Natural killer cell (primary cell): ENCODE measurements around the gene PTAR1. TPM values are rescaled to one million over a fixed set of nuclear protein-coding genes. Genes with fewer than 3 reads are reported as not detected.
A peak's percentile ranks its signal among the peaks of the same experiment; 100 is the strongest.

ENCODE experiments used
- ATAC-seq, 3 donors: fragments of 150-1000 bp in 2 of 3; fragments of 200-7000 bp in 1 of 3; cut with Tn5 transposase; 1 replicate in 1 of 3; 2 replicates in 2 of 3; pipeline ENCODE4 v1.10.0; 2021; ENCODE audit warnings: mild to moderate bottlenecking in 2 of 3, moderate library complexity in 2 of 3
- DNase-seq, 2 donors: peaks; one replicate each; pipeline versions ENCODE4 v3.0.0 to v3.0.0-alpha.2; 2013 to 2021; ENCODE audit warnings: mixed read lengths in 1 of 2
- H3K27ac ChIP-seq: one replicate; pipeline ENCODE4 v1.5.1; 2013; ENCODE audit warnings: mild to moderate bottlenecking, low read length
- H3K27me3 ChIP-seq: one replicate; pipeline ENCODE4 v1.6.1; 2013; ENCODE audit warnings: low read length; ENCODE audit not compliant: control insufficient read depth, insufficient read depth
- H3K36me3 ChIP-seq: one replicate; pipeline ENCODE4 v1.6.1; 2013; ENCODE audit warnings: low read length; ENCODE audit not compliant: control insufficient read depth, insufficient read depth
- H3K4me1 ChIP-seq: one replicate; pipeline ENCODE4 v1.6.1; 2013; ENCODE audit warnings: low read length; ENCODE audit not compliant: control insufficient read depth, insufficient read depth
- H3K4me3 ChIP-seq: one replicate; pipeline ENCODE4 v1.5.1; 2013; ENCODE audit warnings: low read length
- H3K9me3 ChIP-seq: one replicate; pipeline ENCODE4 v1.6.1; 2013; ENCODE audit warnings: low read length; ENCODE audit not compliant: control insufficient read depth, insufficient read depth
- H3K27ac Mint-ChIP-seq, 2 donors: one replicate each; pipeline ENCODE4 v1.8.0; 2022; ENCODE audit warnings: mild to moderate bottlenecking in 2 of 2, mixed read lengths in 2 of 2, moderate library complexity in 1 of 2
- H3K27me3 Mint-ChIP-seq, 2 donors: one replicate each; pipeline ENCODE4 v1.8.0; 2022; ENCODE audit warnings: low read depth in 2 of 2, mixed read lengths in 2 of 2
- H3K36me3 Mint-ChIP-seq: one replicate; pipeline ENCODE4 v1.8.0; 2022; ENCODE audit warnings: mixed read lengths
- H3K4me1 Mint-ChIP-seq, 2 donors: one replicate each; pipeline ENCODE4 v1.8.0; 2022; ENCODE audit warnings: mixed read lengths in 2 of 2
- H3K4me3 Mint-ChIP-seq: one replicate; pipeline ENCODE4 v1.8.0; 2022; ENCODE audit warnings: mild to moderate bottlenecking, moderate library complexity, mixed read lengths
- H3K9me3 Mint-ChIP-seq, 2 donors: one replicate each; pipeline ENCODE4 v1.8.0; 2022; ENCODE audit warnings: mixed read lengths in 2 of 2
- CTCF ChIP-seq: fragments of 200-600 bp; IDR thresholded peaks from one replicate; pipeline ENCODE4 v1.8.0; 2022; ENCODE audit warnings: antibody characterized with exemption
- WGBS: methylation state at CpG from one replicate; pipeline ENCODE4 v1.1.7; 2013; ENCODE audit warnings: missing lambda C conversion rate; ENCODE audit not compliant: insufficient coverage; 5-methylcytosine and 5-hydroxymethylcytosine counted together
- intact Hi-C: fragments of 100-400 bp; cut with micrococcal nuclease; formaldehyde crosslinking; loops from one replicate; pipeline ENCODE4 v1.14.2; 2022
- total RNA-seq, 4 donors: library from RNA; stranded (reverse); fragments of 120-200 nt in 1 of 4; gene quantifications; one replicate each; pipeline versions ENCODE4 v1.2.3 to v1.2.4, GENCODE V29; 2013 to 2022

PTAR1 gene
- total RNA-seq, 3 donors from 2014 or later (not counting 1 experiment from before 2014, with no cell fraction given): 76.4 to 87.9 (median 85.6) TPM

GRCh38 chr9:69762527-69762926 lies 2.7 kb upstream of the PTAR1 start:
- Histone ChIP-seq H3K27me3 (no peaks in the 10 kb centered on the region), H3K4me1 (peaks cover 8% of the 10 kb centered on the region), H3K9me3 (no peaks in the 10 kb centered on the region), H3K27ac (no peak overlapping the region), H3K4me3 (no peak overlapping the region), H3K36me3 (no peaks in the 10 kb centered on the region)
- Mint-ChIP-seq H3K27ac (no peak overlapping the region), H3K4me1 (peaks cover 14 to 15% of the 10 kb centered on the region in 2 donors), H3K27me3 (no peaks in the 10 kb centered on the region), H3K9me3 (no peaks in the 10 kb centered on the region), H3K36me3 (no peaks in the 10 kb centered on the region), H3K4me3 (peak overlapping the region; percentile 37)
- TF ChIP-seq CTCF: no peak
- 100% methylated on average over 1 of the region's 1 CpG for WGBS
- ATAC-seq: no peak
- intact Hi-C loops: no loop called here
- no peak for DNase-seq

- Mint-ChIP-seq H3K4me3 (peak overlapping the region; percentile 99), H3K4me1 (peaks cover 26 to 38% of the 10 kb centered on the region in 2 donors), H3K9me3 (no peaks in the 10 kb centered on the region), H3K27ac (peak overlapping the region; percentile 96 to 97), H3K36me3 (no peaks in the 10 kb centered on the region), H3K27me3 (no peaks in the 10 kb centered on the region)
- no peaks in the 10 kb centered on the region for H3K9me3 ChIP-seq
- DNase-seq: no peak
- peaks cover 2% of the 10 kb centered on the region for H3K36me3 ChIP-seq
- intact Hi-C loops: no loop called here
- H3K4me3 ChIP-seq: peak overlapping the region; percentile 54
- TF ChIP-seq CTCF: no peak
- peak overlapping the region; percentile 67 for H3K27ac ChIP-seq
- WGBS: 31% methylated on average over 7 of the region's 7 CpGs
- ATAC-seq: no peak
- H3K27me3 ChIP-seq: no peaks in the 10 kb centered on the region
- peaks cover 8% of the 10 kb centered on the region for H3K4me1 ChIP-seq
Observed at GRCh38 chr9:69760278-69760610, 433 bp upstream of the PTAR1 start.

GRCh38 chr9:69759021-69759420 lies 790 bp downstream of the PTAR1 start:
- Mint-ChIP-seq H3K9me3 (no peaks in the 10 kb centered on the region), H3K4me1 (peaks cover 27 to 40% of the 10 kb centered on the region in 2 donors), H3K27me3 (no peaks in the 10 kb centered on the region), H3K36me3 (no peaks in the 10 kb centered on the region), H3K4me3 (peak overlapping the region; percentile 99), H3K27ac (peak overlapping the region; percentile 96 to 97)
- Histone ChIP-seq H3K27me3 (no peaks in the 10 kb centered on the region), H3K9me3 (no peaks in the 10 kb centered on the region), H3K27ac (peak overlapping the region; percentile 92), H3K36me3 (peaks cover 2% of the 10 kb centered on the region), H3K4me1 (peaks cover 8% of the 10 kb centered on the region), H3K4me3 (peak overlapping the region; percentile 56)
- DNase-seq (peak in 1 of 2 donors; percentile 41), ATAC-seq (peak in 1 of 3 donors; percentile 1)
- WGBS: 0% methylated on average over 5 of the region's 5 CpGs
- TF ChIP-seq CTCF: no peak
- intact Hi-C loops: loop anchor here (2.0 to 5.0 kb wide), 4 partner anchors 87 to 722 kb away; partner anchors contain the start of genes APBA1, FXN, KLF9 and SMC5
